ENCODE results near the gene KIT. TPM values are rescaled to one million over a fixed set of nuclear protein-coding genes. Genes with fewer than 3 reads are reported as not detected.

KIT gene
- total RNA-seq, 1 experiment from 2014 or later, result 1.5 TPM

GRCh38 chr4:54614149-54614548 is 43.6 kb upstream of the KIT start:
- no peak overlapping the region for H3K4me3 ChIP-seq (ENCODE audit: low read depth in 2 of 2, low read length in 2 of 2)
- in situ Hi-C loops (cut with HindIII; ENCODE audit: low pct_unique_long_range_greater_than_20kb, low sequenced_read_pairs), result no loop called here
- H3K27me3 ChIP-seq (ENCODE audit: control insufficient read depth, insufficient read depth, low read length), result no peaks in the 10 kb centered on the region
- no peak overlapping the region for H3K27ac ChIP-seq (ENCODE audit: low read length)
- DNase-seq (ENCODE audit: low read depth, low spot score) (no peak), ATAC-seq (no peak)
- no peaks in the 10 kb centered on the region for H3K36me3 ChIP-seq (ENCODE audit: control insufficient read depth, insufficient read depth, low read length)
- intact Hi-C loops (cut with micrococcal nuclease; ENCODE audit: unreplicated experiment), result no loop called here
- ChIA-PET POLR2A (no interaction called here), CTCF (no interaction called here)
- no peaks in the 10 kb centered on the region for H3K9me3 ChIP-seq (ENCODE audit: control insufficient read depth, insufficient read depth, low read depth, low read length)
- no peak for TF ChIP-seq TCF7L2 (IDR thresholded peaks at IDR 0.05; ENCODE audit: low read depth, low read length)
- no peak for TF ChIP-seq SIN3A (IDR thresholded peaks at IDR 0.05; ENCODE audit: borderline replicate concordance, insufficient read depth, low read depth, low read length)
- no peak for TF ChIP-seq CTCF (IDR thresholded peaks at IDR 0.05)
- TF ChIP-seq POLR2AphosphoS5 (IDR thresholded peaks at IDR 0.05; ENCODE audit: low read depth, low read length), result no peak
- no peak for TF ChIP-seq REST (IDR thresholded peaks at IDR 0.05; ENCODE audit: insufficient read depth in 1 of 2, low read depth in 2 of 2, low read length in 1 of 2)
- BruUV-seq (replicated peaks), result no TSS peak
- H3K4me1 ChIP-seq (ENCODE audit: control insufficient read depth, insufficient read depth, low read length), result no peaks in the 10 kb centered on the region

- H3K36me3 ChIP-seq (ENCODE audit: control insufficient read depth, insufficient read depth, low read length), result no peaks in the 10 kb centered on the region
- H3K4me1 ChIP-seq (ENCODE audit: control insufficient read depth, insufficient read depth, low read length), result no peaks in the 10 kb centered on the region
- ChIA-PET CTCF (no interaction called here), POLR2A (no interaction called here)
- H3K9me3 ChIP-seq (ENCODE audit: control insufficient read depth, insufficient read depth, low read depth, low read length), result no peaks in the 10 kb centered on the region
- no TSS peak for BruUV-seq (replicated peaks)
- ATAC-seq (no peak), DNase-seq (ENCODE audit: low read depth, low spot score) (no peak)
- TF ChIP-seq TCF7L2 (IDR thresholded peaks at IDR 0.05; ENCODE audit: low read depth, low read length) (no peak), POLR2AphosphoS5 (IDR thresholded peaks at IDR 0.05; ENCODE audit: low read depth, low read length) (no peak), REST (IDR thresholded peaks at IDR 0.05; ENCODE audit: insufficient read depth in 1 of 2, low read depth in 2 of 2, low read length in 1 of 2) (no peak), SIN3A (IDR thresholded peaks at IDR 0.05; ENCODE audit: borderline replicate concordance, insufficient read depth, low read depth, low read length) (no peak), CTCF (IDR thresholded peaks at IDR 0.05) (no peak)
- in situ Hi-C loops (cut with HindIII; ENCODE audit: low pct_unique_long_range_greater_than_20kb, low sequenced_read_pairs) (no loop called here), intact Hi-C loops (cut with micrococcal nuclease; ENCODE audit: unreplicated experiment) (no loop called here)
- no peak overlapping the region for H3K27ac ChIP-seq (ENCODE audit: low read length)
- H3K27me3 ChIP-seq (ENCODE audit: control insufficient read depth, insufficient read depth, low read length), result no peaks in the 10 kb centered on the region
- H3K4me3 ChIP-seq (ENCODE audit: low read depth in 2 of 2, low read length in 2 of 2), result no peak overlapping the region
Measured at GRCh38 chr4:54620773-54621172, 37.0 kb upstream of the KIT start.
